AML-193 (cell line): ENCODE results near the gene FBXW7.

Source experiments
- DNase-seq, 2 experiments: peaks; one replicate each; lab custom pipeline; 2025; lab: John Stamatoyannopoulos, UW

Gene FBXW7

GRCh38 chr4:152328582-152328981, 207.3 kb downstream of the FBXW7 start:
- DNase-seq, result no peak

- DNase-seq, result no peak
Measured at GRCh38 chr4:152327606-152328453, 208.1 kb downstream of the FBXW7 start.

- no peak for DNase-seq
Measured at GRCh38 chr4:152325831-152326230, 210.1 kb downstream of the FBXW7 start.

- no peak for DNase-seq
Measured at GRCh38 chr4:152323221-152323620, 212.7 kb downstream of the FBXW7 start.

- no peak for DNase-seq
Measured at GRCh38 chr4:152322656-152323055, 213.2 kb downstream of the FBXW7 start.

- no peak for DNase-seq
Measured at GRCh38 chr4:152321923-152322322, 214.0 kb downstream of the FBXW7 start.

GRCh38 chr4:152321398-152321797, 214.5 kb downstream of the FBXW7 start:
- DNase-seq, result no peak

GRCh38 chr4:152316969-152317368, 218.9 kb downstream of the FBXW7 start:
- no peak for DNase-seq

- DNase-seq, result no peak
Measured at GRCh38 chr4:152310257-152310656, 225.6 kb downstream of the FBXW7 start.

GRCh38 chr4:152309418-152309817, 226.5 kb downstream of the FBXW7 start:
- DNase-seq, result no peak

GRCh38 chr4:152308951-152309350, 226.9 kb downstream of the FBXW7 start:
- DNase-seq, result no peak

- no peak for DNase-seq
Measured at GRCh38 chr4:152307669-152308068, 228.2 kb downstream of the FBXW7 start.

- DNase-seq, result no peak
Measured at GRCh38 chr4:152306541-152306940, 229.4 kb downstream of the FBXW7 start.

GRCh38 chr4:152304220-152304619, 231.7 kb downstream of the FBXW7 start:
- no peak for DNase-seq

- DNase-seq, result no peak
Measured at GRCh38 chr4:152301381-152301780, 234.5 kb downstream of the FBXW7 start.

GRCh38 chr4:152299553-152299952, 236.3 kb downstream of the FBXW7 start:
- DNase-seq, result no peak

- no peak for DNase-seq
Measured at GRCh38 chr4:152296386-152296785, 239.5 kb downstream of the FBXW7 start.

GRCh38 chr4:152294765-152295164, 241.1 kb downstream of the FBXW7 start:
- no peak for DNase-seq

GRCh38 chr4:152294331-152294730, 241.6 kb downstream of the FBXW7 start:
- no peak for DNase-seq

- no peak for DNase-seq
Measured at GRCh38 chr4:152293527-152293926, 242.4 kb downstream of the FBXW7 start.

GRCh38 chr4:152290366-152290921, 245.4 kb downstream of the FBXW7 start:
- no peak for DNase-seq

- DNase-seq, result no peak
Measured at GRCh38 chr4:152289941-152290340, 246.0 kb downstream of the FBXW7 start.

GRCh38 chr4:152289541-152289940, 246.4 kb downstream of the FBXW7 start:
- no peak for DNase-seq
